ENCODE measurements around the gene GPR107.

- TF ChIP-seq, protein P1, sequence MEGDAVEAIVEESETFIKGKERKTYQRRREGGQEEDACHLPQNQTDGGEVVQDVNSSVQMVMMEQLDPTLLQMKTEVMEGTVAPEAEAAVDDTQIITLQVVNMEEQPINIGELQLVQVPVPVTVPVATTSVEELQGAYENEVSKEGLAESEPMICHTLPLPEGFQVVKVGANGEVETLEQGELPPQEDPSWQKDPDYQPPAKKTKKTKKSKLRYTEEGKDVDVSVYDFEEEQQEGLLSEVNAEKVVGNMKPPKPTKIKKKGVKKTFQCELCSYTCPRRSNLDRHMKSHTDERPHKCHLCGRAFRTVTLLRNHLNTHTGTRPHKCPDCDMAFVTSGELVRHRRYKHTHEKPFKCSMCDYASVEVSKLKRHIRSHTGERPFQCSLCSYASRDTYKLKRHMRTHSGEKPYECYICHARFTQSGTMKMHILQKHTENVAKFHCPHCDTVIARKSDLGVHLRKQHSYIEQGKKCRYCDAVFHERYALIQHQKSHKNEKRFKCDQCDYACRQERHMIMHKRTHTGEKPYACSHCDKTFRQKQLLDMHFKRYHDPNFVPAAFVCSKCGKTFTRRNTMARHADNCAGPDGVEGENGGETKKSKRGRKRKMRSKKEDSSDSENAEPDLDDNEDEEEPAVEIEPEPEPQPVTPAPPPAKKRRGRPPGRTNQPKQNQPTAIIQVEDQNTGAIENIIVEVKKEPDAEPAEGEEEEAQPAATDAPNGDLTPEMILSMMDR (IDR thresholded peaks at IDR 0.05): no peak
- TF ChIP-seq POLR2A (IDR thresholded peaks at IDR 0.05): no peak
Observed at GRCh38 chr9:130138171-130138653, 84.5 kb downstream of the GPR107 start.
